Measurements from ENCODE around the gene COL16A1. TPM values are rescaled to one million over a fixed set of nuclear protein-coding genes. Genes with fewer than 3 reads are reported as not detected.

Gene COL16A1
- total RNA-seq, 2 experiments from 2014 or later: not detected

DNA sequence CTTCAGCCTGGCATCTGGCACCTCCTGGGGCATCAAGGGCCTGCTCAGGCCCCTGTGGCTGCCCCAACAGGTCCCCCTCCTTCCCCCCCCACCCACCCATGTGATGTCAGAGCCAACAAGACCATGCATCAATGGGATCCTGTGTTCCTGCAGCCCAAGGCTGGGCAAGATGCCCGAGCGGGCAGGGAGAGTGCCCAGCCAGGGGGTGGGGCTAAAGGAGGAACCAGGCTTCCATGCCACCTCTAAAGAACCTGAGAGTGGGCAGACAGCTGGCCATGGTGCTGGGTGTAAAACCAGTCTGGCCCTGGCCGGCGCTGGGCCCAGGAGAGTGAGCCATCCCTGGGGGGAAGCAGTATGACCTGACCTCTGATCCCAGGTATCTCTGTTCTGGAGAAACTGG, 7.6 kb downstream of the COL16A1 start:
- no peaks in the 10 kb centered on the region for H3K9me3 Mint-ChIP-seq (ENCODE audit: low read depth)
- CTCF ChIA-PET: interaction anchor here (1.4 to 1.5 kb wide), 2 partner anchors 11 to 19 kb away, joined by 4 to 6 read pairs; no protein-coding TSS in a partner anchor
- ATAC-seq: no peak
- no peaks in the 10 kb centered on the region for H3K27me3 Mint-ChIP-seq
- H3K27ac Mint-ChIP-seq: no peak overlapping the region
- DNase-seq: no peak
- no peak overlapping the region for H3K4me3 Mint-ChIP-seq
- H3K4me1 Mint-ChIP-seq: peaks cover 22% of the 10 kb centered on the region
- H3K36me3 Mint-ChIP-seq: no peaks in the 10 kb centered on the region

DNA sequence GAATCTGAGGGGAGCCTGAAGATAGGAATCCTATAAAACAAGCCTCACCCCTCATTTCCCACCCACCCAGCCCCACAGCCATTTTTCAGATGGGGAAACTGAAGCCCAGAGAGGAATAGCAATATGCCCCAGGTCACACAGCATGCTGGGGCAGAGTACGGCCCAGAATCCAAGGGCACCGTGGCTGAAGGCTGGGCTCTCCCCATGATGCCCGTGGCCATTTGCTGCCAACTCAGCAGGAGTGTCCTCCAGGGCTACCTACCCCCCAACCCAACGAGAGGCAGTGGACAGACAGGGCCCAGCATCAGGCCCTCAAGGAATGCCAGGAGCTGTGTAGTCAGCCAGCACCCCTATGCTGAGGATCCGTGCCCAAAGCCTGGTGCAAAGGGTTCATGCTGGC, 8.5 kb downstream of the COL16A1 start:
- no peak overlapping the region for H3K27ac Mint-ChIP-seq
- no peak overlapping the region for H3K4me3 Mint-ChIP-seq
- H3K4me1 Mint-ChIP-seq: peaks cover 13% of the 10 kb centered on the region
- H3K36me3 Mint-ChIP-seq: no peaks in the 10 kb centered on the region
- H3K27me3 Mint-ChIP-seq: no peaks in the 10 kb centered on the region
- no peaks in the 10 kb centered on the region for H3K9me3 Mint-ChIP-seq (ENCODE audit: low read depth)
- ATAC-seq: no peak
- CTCF ChIA-PET: no interaction called here
- no peak for DNase-seq

DNA sequence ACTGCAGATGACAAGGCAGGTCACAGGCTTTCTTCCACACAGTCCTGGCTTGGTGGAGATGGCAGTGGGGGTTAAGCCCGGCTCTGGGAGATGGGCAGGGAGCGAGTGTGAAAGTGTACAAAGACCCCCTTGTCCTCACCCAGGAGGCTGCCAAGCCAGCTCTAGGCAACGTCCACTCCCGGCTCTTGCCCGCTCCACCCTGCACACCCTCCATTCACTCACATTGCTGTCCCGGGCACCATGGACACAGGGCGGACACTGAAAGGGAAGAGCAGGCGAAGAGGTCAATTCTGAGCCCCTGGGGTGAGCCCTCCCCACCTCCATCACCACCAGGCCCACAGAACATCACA, 8.9 kb downstream of the COL16A1 start:
- H3K27ac Mint-ChIP-seq: no peak overlapping the region
- H3K27me3 Mint-ChIP-seq: no peaks in the 10 kb centered on the region
- no peak overlapping the region for H3K4me3 Mint-ChIP-seq
- DNase-seq: no peak
- peaks cover 11% of the 10 kb centered on the region for H3K4me1 Mint-ChIP-seq
- CTCF ChIA-PET: interaction anchor here (1.1 to 1.2 kb wide), 2 partner anchors 51 to 68 kb away, joined by 3 read pairs; no protein-coding TSS in a partner anchor
- no peak for ATAC-seq
- no peaks in the 10 kb centered on the region for H3K9me3 Mint-ChIP-seq (ENCODE audit: low read depth)
- no peaks in the 10 kb centered on the region for H3K36me3 Mint-ChIP-seq

GRCh38 chr1:31694069-31694963, 9.5 kb downstream of the COL16A1 start:
- Mint-ChIP-seq H3K4me1 (peaks cover 4% of the 10 kb centered on the region), H3K27ac (no peak overlapping the region), H3K27me3 (no peaks in the 10 kb centered on the region), H3K4me3 (no peak overlapping the region), H3K36me3 (no peaks in the 10 kb centered on the region), H3K9me3 (ENCODE audit: low read depth) (no peaks in the 10 kb centered on the region)
- ATAC-seq (no peak), DNase-seq (no peak)
- CTCF ChIA-PET: interaction anchor here (1.1 to 1.2 kb wide), 2 partner anchors 51 to 68 kb away, joined by 3 read pairs; no protein-coding TSS in a partner anchor

DNA sequence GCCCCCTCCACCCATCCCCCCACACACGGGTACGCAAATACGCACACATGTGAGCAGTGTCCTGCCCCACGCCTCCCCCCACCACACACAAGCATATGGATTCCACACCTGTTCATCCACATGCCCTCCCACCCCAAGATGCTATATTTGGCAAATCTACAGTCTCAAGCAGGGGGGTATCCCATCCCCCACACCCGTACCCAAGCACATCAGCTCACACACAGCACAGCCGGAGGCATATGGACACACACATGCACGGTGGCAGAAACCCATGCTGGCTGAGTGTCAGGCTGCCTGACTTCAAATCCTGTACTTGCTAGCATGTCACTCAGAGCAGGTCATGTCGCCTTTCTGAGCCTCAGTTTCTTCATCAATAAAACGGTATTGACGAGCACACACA, 10.6 kb downstream of the COL16A1 start:
- no peaks in the 10 kb centered on the region for H3K9me3 Mint-ChIP-seq (ENCODE audit: low read depth)
- no peaks in the 10 kb centered on the region for H3K36me3 Mint-ChIP-seq
- H3K4me3 Mint-ChIP-seq: no peak overlapping the region
- H3K4me1 Mint-ChIP-seq: no peaks in the 10 kb centered on the region
- H3K27ac Mint-ChIP-seq: no peak overlapping the region
- DNase-seq (no peak), ATAC-seq (no peak)
- CTCF ChIA-PET: interaction anchor here (1.6 kb wide), 1 partner anchor 12 kb away, joined by 3 read pairs; no protein-coding TSS in a partner anchor
- H3K27me3 Mint-ChIP-seq: peaks cover 2% of the 10 kb centered on the region

DNA sequence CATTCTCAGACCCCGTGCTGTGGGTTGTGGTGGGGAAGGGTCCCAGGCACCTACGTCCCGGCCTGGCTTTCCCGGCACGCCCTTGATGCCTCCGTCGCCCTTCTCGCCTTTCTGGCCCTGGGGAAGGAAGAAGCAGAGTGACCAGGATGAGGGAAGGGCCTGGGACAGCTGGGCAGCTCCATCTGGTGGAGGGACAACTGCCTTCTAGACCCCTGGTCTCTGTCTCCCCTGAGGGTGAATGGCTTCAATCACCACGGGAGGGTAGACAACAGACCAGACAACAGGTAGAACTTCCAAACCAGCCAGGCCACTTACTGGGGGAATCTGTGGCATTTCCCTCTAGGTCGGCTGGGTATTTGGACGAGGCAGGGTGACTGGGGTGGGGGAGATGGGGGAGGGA, 11.9 kb downstream of the COL16A1 start:
- no peak for DNase-seq
- no peak for ATAC-seq

DNA sequence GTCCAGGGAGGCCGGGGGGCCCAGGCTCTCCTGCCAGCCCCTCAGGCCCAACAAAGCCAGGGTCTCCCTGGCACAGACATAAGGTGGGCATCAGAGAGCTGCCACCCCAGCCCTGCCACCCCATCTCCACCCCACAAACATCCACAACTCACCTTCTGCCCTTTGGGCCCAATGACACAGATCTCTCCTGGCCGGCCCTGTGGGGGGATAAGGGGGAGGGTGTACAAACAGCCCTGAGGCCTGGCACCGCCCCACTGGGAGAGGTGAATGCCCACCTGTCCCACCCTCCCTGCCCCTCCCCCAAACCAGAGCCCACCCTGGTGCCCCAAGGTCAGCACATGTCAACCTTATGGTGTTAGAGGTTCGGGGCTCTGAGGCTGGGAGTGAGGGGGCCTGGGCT, 12.4 kb downstream of the COL16A1 start:
- no peaks in the 10 kb centered on the region for H3K4me1 Mint-ChIP-seq
- CTCF ChIA-PET: interaction anchor here (1.1 kb wide), 1 partner anchor 54 kb away, joined by 3 read pairs; no protein-coding TSS in a partner anchor
- H3K4me3 Mint-ChIP-seq: no peak overlapping the region
- no peak for DNase-seq
- H3K9me3 Mint-ChIP-seq (ENCODE audit: low read depth): no peaks in the 10 kb centered on the region
- peaks cover 6% of the 10 kb centered on the region for H3K27me3 Mint-ChIP-seq
- no peak overlapping the region for H3K27ac Mint-ChIP-seq
- H3K36me3 Mint-ChIP-seq: no peaks in the 10 kb centered on the region
- no peak for ATAC-seq

More for the DNA sequence above, 11.9 kb downstream of the COL16A1 start:
- CTCF ChIA-PET: interaction anchor here (1.1 to 1.6 kb wide), 2 partner anchors 13 to 54 kb away, joined by 3 read pairs; no protein-coding TSS in a partner anchor
- H3K27ac Mint-ChIP-seq: no peak overlapping the region
- H3K36me3 Mint-ChIP-seq: no peaks in the 10 kb centered on the region
- no peaks in the 10 kb centered on the region for H3K4me1 Mint-ChIP-seq
- no peaks in the 10 kb centered on the region for H3K9me3 Mint-ChIP-seq (ENCODE audit: low read depth)
- H3K4me3 Mint-ChIP-seq: no peak overlapping the region
- peaks cover 2% of the 10 kb centered on the region for H3K27me3 Mint-ChIP-seq

GRCh38 chr1:31690921-31691320, 12.9 kb downstream of the COL16A1 start:
- no peaks in the 10 kb centered on the region for H3K4me1 Mint-ChIP-seq
- no peaks in the 10 kb centered on the region for H3K36me3 Mint-ChIP-seq
- no peak overlapping the region for H3K27ac Mint-ChIP-seq
- no peak for ATAC-seq
- H3K27me3 Mint-ChIP-seq: peaks cover 7% of the 10 kb centered on the region
- no peak overlapping the region for H3K4me3 Mint-ChIP-seq
- no peaks in the 10 kb centered on the region for H3K9me3 Mint-ChIP-seq (ENCODE audit: low read depth)
- CTCF ChIA-PET: no interaction called here
- no peak for DNase-seq

- ATAC-seq (no peak), DNase-seq (no peak)
- Mint-ChIP-seq H3K36me3 (no peaks in the 10 kb centered on the region), H3K27me3 (peaks cover 9% of the 10 kb centered on the region), H3K4me1 (no peaks in the 10 kb centered on the region), H3K4me3 (no peak overlapping the region), H3K9me3 (ENCODE audit: low read depth) (no peaks in the 10 kb centered on the region), H3K27ac (no peak overlapping the region)
- CTCF ChIA-PET: no interaction called here
Observed at GRCh38 chr1:31689854-31690253, 14.0 kb downstream of the COL16A1 start.

GRCh38 chr1:31689379-31689778, 14.4 kb downstream of the COL16A1 start:
- Mint-ChIP-seq H3K4me1 (no peaks in the 10 kb centered on the region), H3K9me3 (ENCODE audit: low read depth) (no peaks in the 10 kb centered on the region), H3K27ac (no peak overlapping the region), H3K27me3 (peaks cover 12% of the 10 kb centered on the region), H3K36me3 (no peaks in the 10 kb centered on the region), H3K4me3 (no peak overlapping the region)
- DNase-seq (no peak), ATAC-seq (no peak)
- CTCF ChIA-PET: no interaction called here

- H3K27me3 Mint-ChIP-seq: peaks cover 12% of the 10 kb centered on the region
- H3K36me3 Mint-ChIP-seq: no peaks in the 10 kb centered on the region
- H3K27ac Mint-ChIP-seq: no peak overlapping the region
- DNase-seq (no peak), ATAC-seq (no peak)
- H3K4me1 Mint-ChIP-seq: no peaks in the 10 kb centered on the region
- H3K4me3 Mint-ChIP-seq: no peak overlapping the region
- CTCF ChIA-PET: interaction anchor here (0.9 kb wide), 1 partner anchor 16 kb away, joined by 3 read pairs; no protein-coding TSS in a partner anchor
- no peaks in the 10 kb centered on the region for H3K9me3 Mint-ChIP-seq (ENCODE audit: low read depth)
Observed at GRCh38 chr1:31688233-31688918, 15.4 kb downstream of the COL16A1 start.

DNA sequence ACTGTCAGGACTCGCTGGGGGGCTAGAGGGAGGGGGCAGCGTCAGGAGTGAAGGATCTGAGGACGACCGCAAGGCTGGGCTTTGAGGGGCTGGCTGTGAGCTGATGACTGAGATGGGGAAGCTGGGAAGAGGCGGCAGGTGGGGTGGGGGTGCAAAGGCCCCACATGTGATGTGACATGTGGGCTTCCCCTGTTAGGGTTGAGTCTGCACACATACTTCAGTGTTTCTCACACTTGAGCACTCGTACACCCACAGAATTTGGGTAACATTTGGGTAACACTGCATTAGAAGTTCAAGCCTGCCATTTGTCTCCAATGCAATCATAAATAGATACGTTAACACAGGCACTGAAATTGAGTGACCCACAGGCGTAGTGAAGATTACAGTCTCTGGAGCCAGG, 16.2 kb downstream of the COL16A1 start:
- H3K27me3 Mint-ChIP-seq: peaks cover 14% of the 10 kb centered on the region
- H3K4me1 Mint-ChIP-seq: no peaks in the 10 kb centered on the region
- no peaks in the 10 kb centered on the region for H3K36me3 Mint-ChIP-seq
- CTCF ChIA-PET: no interaction called here
- DNase-seq (no peak), ATAC-seq (no peak)
- no peaks in the 10 kb centered on the region for H3K9me3 Mint-ChIP-seq (ENCODE audit: low read depth)
- H3K4me3 Mint-ChIP-seq: no peak overlapping the region
- no peak overlapping the region for H3K27ac Mint-ChIP-seq

- CTCF ChIA-PET: interaction anchor here (1.0 to 1.5 kb wide), 3 partner anchors 11 to 22 kb away, joined by 3 to 6 read pairs (median 4); no protein-coding TSS in a partner anchor
- H3K9me3 Mint-ChIP-seq (ENCODE audit: low read depth): no peaks in the 10 kb centered on the region
- no peaks in the 10 kb centered on the region for H3K4me1 Mint-ChIP-seq
- H3K27me3 Mint-ChIP-seq: peaks cover 22% of the 10 kb centered on the region
- H3K27ac Mint-ChIP-seq: no peak overlapping the region
- DNase-seq (no peak), ATAC-seq (no peak)
- H3K4me3 Mint-ChIP-seq: no peak overlapping the region
- no peaks in the 10 kb centered on the region for H3K36me3 Mint-ChIP-seq
Observed at GRCh38 chr1:31685795-31686194, 18.0 kb downstream of the COL16A1 start.
